D341Med (cell line): ENCODE data around the gene ANGPTL8.

Source experiments
- DNase-seq: peaks from one replicate; pipeline ENCODE4 v3.0.0; 2012; ENCODE audit warnings: low spot score

The ANGPTL8 gene

DNA sequence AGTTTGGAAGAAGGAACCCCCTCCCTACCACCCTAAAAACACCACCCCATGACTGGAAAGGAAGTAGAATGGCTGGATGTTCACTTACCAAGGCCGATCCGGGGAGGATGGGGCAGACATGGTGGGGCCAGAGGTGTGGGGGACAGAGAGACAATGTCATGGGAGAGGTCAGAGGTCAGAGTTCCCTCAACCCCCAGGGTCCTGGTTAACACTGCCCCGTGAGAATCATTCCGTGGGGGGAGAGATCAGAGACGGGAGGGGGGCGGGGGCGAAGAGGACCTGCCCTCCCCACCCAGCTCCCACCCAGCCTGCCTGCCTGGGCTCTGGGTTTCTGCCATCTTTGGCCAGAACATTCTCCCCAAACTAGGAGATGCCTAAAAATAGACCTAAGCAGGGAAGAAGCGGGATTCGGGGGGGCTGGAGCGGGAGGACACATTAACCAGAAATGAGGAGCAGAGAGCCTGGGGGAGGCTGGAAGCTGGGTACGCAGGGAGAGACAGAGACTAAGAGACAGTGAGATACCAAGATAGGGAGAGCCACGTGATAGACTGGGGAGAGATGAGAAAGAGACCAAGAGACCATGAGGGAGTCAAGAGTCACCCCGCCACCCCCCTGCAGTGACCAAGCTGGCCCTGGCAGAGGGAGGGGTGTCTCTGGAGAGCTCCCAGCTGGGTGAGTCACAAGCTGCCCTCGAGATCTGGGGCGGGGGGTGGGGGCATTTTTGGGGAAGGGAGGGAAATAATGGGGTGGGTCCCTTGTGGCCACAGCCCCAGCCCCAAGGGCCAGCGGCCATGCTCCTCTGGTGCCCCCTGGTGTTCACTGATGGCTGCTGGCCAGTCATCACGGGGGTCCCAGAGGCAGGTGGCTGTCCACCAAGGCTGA, 36.0 kb upstream of the ANGPTL8 start:
- DNase-seq = peak; percentile 87

GRCh38 chr19:11204076-11204602, 35.3 kb upstream of the ANGPTL8 start:
- DNase-seq = no peak

DNA sequence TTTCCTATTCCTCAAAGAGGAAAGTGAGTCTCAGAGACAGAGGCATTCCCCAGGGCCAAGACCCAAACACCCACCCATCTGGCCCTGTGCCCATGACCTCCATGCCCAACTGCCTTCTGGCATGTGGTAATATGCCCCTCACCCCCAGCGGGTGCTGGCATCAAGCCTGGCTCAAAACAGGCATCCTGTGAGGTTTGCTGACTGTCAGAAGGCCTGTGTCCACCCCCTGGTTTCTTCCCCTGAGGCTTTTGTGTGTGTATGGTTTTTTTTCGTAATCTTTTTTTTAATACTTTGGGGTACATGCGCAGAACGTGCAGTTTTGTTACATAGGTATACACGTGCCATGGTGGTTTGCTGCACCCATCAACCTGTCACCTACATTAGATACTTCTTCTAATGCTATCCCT, 34.5 kb upstream of the ANGPTL8 start:
- no peak for DNase-seq

DNA sequence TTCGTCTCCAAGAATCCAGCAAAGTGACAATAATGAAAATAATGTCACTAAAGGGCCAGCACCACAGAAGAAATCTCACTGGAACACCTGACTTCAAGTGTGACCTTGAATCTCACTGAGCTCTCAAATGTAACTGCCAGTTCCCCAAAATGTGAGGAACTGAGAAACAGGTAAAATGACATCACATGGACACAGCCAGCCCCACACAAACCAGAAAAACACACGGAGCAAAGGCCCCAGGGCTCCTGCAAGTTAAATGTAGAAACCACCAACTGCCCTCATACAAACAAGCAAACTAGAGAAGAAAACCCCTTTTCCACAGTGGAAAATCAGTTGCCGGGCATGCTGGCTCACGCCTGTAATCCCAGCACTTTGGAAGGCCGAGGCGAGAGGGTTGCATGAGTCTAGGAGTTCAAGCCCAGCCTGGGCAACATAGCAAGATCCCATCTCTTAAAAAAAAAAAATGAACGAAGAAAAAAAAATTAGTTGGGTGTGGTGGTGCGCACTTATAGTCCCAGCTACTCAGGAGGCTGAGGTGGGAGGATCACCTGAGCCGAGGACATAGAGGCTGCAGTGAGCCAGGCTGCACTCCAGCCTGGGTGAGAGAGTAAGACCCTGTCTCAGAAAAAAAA, 33.4 kb upstream of the ANGPTL8 start:
- no peak for DNase-seq

- DNase-seq = no peak
Observed at GRCh38 chr19:11208561-11209471, 30.6 kb upstream of the ANGPTL8 start.

DNA sequence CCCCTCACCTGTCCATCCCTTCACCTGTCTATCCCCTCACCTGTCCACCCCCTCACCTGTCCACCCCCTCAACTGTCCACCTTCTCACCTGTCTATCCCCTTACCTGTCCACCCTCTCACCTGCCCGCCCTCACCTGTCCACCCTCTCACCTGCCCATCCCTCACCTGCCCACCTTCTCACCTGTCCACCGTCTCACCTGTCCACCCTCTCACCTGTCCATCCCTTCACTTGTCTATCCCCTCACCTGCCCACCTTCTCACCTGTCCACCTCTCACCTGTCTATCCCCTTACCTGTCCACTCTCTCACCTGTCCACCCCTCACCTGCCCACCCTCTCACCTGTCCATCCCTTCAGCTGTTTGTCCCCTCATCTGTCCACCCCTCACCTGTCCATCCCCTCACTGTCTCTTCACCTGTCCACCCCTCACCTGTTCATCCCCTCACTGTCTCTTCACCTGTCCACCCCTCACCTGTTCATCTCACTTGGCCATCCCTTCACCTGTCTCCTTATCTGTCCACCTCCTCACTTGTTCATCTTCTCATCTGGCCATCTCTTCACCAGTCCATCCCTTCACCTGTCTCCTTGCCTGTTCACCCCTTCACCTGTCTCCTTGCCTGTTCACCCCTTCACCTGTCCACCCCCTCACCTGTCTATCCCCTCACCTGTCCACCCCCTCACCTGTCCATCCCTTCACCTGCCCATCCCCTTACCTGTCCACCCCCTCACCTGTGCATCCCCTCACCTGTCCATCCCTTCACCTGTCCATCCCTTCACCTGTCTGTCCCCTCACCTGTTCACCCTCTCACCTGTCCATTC, 29.4 kb upstream of the ANGPTL8 start:
- no peak for DNase-seq

DNA sequence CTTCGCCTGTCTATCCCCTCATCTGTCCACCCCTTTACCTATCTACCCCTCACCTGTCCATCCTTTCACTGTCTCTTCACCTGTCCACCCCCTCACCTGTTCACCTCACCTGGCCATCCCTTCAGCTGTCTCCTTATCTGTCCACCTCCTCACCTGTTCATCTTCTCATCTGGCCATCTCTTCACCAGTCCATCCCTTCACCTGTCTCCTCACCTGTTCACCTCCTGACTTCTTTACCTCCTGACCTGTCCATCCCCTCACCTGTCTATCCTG, 28.8 kb upstream of the ANGPTL8 start:
- no peak for DNase-seq

DNA sequence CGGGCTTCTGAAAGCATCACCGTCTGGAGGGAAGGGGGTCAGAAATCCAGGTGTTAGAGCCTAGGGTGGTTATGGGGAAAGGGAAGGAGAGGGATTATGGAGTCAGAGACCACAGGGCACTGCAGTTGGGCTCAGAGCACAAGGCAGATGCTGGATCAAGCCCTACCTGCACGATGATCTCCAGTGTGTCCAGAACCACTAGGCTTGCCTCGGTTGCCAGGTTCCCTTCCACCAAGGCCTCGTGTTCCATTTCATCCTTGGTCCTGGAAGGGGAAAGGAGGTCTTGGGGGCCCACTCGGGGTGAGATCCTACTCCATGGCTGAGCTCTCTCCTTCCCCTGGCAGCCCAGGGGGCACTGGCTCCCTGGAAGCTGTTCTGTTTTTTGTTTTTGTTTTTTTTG, 25.0 kb upstream of the ANGPTL8 start:
- DNase-seq = no peak

- DNase-seq = no peak
Observed at GRCh38 chr19:11221082-11221598, 18.3 kb upstream of the ANGPTL8 start.

- DNase-seq = no peak
Observed at GRCh38 chr19:11223200-11223599, 16.2 kb upstream of the ANGPTL8 start.

DNA sequence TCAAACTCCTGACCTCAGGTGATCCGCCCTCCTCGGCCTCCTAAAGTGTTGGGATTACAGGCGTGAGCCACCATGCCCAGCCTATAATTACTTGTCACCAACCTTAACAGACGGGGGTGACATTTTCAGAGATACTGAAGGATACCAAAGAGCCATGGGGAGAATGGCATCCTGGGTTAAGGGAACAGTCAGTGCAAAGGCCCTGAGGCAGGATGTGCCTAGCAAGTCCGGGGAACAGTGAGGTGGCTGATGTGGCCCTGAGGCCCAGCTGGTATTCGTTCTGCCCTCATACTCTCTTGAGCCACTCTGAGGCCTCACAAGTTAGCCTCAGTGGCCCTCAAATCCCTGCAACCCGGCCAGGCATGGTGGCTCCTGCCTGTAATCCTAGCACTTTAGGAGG, 15.0 kb upstream of the ANGPTL8 start:
- no peak for DNase-seq

GRCh38 chr19:11225172-11225571, 14.2 kb upstream of the ANGPTL8 start:
- DNase-seq = no peak

DNA sequence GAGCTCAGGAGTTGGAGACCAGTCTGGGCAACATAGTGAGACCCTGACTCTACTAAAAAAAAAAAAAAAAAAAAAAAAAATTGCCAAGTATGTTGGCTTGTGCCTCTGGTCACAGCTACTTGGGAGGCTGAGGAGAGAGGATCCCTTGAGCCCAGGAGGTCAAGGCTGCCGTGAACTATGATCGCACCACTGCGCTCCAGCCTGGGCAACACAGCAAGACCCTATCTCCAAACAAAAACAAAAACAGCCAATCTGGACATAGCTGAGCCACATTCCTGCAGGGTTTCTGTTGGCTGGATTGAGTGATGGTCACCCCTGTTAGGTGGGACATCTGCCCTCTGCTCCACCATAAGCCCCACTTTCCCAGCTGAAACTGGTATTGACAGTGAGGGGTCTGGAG, 13.6 kb upstream of the ANGPTL8 start:
- no peak for DNase-seq

DNA sequence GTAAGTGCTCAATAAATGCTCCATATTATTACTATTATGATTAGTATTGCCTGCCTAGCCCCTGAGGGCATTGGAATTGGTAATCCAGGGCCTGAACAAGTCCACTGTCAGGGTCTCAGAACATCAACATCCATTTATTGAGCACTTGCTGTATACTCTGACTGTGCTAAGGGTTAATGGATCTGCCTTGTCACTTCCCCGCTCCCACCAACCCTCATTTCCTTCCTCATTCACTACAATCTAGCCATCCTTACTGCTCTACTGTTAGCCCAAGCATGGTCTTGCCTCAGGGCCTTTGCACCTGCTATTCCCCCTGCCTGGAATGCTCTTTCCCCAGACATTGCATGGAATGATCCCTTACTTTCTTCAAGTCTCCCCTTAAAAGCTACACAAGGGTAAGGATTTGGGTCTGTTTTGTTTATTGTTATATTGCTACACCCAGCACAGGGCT, 12.7 kb upstream of the ANGPTL8 start:
- DNase-seq = no peak

- DNase-seq = no peak
Observed at GRCh38 chr19:11227195-11227886, 12.1 kb upstream of the ANGPTL8 start.

DNA sequence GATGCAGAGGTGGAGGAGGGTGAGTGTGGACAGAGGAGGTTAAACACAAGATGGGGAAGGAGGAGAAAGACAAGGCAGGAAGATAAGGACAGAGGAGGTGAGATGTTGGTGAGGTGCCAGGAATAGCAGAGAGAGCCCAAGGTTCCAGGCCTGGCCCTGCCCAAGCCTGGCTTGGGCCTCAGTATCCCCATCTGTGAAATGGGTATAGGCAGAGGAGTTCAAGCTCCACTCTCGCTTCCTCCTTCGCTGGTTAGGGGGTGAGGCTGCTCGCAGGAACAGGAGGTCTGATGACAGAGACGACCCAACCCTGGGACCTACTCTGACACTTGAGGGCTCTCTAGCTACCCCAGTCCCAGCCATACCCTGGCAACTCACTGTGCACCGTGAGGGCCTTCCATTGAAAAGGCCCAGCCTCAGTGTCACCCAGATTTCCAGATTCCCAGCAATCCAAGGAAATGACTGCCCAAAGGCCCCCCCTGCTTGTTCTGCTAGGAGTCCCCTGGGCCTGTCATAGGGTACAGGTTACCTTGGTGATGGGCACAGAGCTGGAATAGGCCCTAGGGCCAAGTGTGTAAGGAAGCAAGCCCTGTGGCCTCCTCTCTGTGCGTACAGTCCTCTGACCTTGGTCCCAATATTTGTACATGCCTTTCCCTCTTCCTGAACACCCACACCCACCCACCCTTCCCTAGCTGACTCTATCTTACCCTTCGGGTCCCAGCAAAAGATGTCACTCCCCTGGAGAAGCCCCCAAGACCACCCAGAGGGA, 8.6 kb upstream of the ANGPTL8 start:
- DNase-seq = no peak

DNA sequence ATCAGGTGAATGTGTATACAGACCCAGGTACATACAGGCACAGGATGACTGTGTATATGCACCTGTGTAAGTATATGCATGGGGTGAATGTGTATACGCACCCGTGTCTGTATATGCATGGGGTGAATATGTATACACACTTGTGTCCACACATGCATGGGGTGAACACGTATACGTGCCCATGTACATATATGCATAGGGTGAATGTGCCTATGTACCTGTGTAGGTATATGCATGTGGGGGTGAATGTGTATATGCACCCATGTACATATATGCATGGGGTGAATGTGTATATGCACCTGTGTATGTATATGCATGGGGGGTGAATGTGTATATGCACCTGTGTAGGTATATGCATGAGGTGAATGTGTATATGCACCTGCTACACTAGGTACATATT, 6.9 kb upstream of the ANGPTL8 start:
- DNase-seq = no peak

- no peak for DNase-seq
Observed at GRCh38 chr19:11233073-11233472, 6.3 kb upstream of the ANGPTL8 start.

GRCh38 chr19:11234486-11235075, 4.8 kb upstream of the ANGPTL8 start:
- DNase-seq = no peak
